Umbilical cord (tissue), 2 donors: ENCODE results near the gene PCDH15. TPM values are rescaled to one million over a fixed set of nuclear protein-coding genes. Genes with fewer than 3 reads are reported as not detected.
"Not testable (repeated sequence)": the region's sequence is repeated elsewhere in the genome, so short reads cannot be mapped to it uniquely, and the experiment has no call there.

Source experiments
- DNase-seq: peaks from one replicate; pipeline ENCODE4 v3.0.0-alpha.2; 2015; ENCODE audit warnings: low spot score
- total RNA-seq: library from RNA; depleted of rRNA; stranded (reverse); fragments of >200 nt; gene quantifications from one replicate; pipeline ENCODE4 v1.2.3, GENCODE V29; 2014; ENCODE audit warnings: low replicate concordance; ENCODE audit not compliant: insufficient read depth

The PCDH15 gene
- total RNA-seq, 1 donor from 2014 or later = 15.9 TPM

DNA sequence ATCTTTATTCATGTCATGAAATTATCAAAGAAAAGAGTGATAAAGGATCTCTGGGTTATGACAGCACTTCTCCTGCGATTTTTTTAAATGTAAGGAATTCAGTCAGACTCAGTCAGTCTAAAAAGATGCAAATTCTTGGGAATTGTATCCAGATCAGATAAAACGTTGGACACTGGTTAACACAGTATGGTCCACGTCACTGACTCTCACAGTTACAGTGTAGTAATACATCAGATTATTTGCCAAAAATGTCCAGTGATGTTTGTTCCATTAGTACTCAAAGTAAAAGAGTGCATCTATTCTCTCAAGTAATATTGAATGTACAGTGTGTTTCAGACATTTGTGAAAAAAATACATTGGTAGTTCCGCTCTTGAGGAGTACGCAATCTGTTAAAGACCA is 224.5 kb downstream of the PCDH15 start:
- DNase-seq = no peak

DNA sequence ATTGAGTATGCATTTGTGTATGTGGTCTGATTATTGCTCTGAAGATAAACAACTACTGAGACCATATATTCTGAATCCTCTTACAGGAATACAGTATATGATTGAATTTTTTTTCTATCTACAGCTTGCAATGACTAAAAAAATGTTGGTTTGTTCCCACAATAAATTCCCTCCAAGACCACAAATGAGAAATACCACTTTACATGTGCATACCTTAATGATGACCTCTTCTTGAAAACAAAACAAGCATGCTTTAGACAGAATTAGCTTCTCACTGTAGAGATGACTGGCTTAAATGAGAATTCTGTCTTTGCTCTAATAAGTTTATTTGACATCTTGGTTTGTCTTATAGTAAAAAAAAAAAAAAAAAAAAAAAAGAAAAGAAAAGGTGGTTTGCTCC is 241.5 kb downstream of the PCDH15 start:
- DNase-seq = peak; percentile 3

DNA sequence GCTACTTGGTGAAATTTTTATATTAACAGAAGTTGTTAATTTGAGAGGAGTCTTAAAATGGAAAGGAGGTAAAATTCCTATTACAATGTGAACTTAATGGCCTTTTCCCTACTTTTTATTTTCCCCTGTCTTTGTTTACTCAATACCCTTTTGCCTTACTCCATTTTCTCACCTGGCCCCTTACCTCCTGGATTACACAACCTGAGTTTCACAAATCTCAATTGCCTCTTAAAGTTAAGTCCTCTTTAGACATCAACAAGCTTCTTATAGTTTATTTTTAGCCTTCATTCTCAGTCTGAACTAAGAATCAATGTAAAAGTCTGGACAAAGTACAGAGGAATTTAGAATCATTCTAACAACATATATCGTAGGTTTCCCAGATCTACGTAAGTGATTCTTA is 247.0 kb downstream of the PCDH15 start:
- no peak for DNase-seq

DNA sequence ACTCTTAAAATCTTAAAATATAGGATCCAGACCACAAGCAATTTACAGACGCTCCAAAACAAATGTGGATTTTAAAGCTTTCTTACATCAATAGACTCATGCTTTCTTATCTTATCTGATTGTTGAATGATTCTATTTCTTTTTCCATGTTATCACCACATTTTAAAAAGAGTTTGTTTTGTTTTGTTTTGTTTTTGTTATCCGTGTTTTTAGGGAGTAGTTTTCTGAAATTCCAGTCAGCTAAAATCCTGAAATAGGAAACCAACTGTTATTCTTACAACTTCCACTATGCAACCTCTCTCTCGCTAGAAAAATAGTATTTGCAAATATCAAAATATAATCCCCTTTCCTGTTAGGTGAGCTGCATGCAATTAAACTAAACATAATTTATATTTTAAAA is 251.0 kb downstream of the PCDH15 start:
- DNase-seq = no peak

DNA sequence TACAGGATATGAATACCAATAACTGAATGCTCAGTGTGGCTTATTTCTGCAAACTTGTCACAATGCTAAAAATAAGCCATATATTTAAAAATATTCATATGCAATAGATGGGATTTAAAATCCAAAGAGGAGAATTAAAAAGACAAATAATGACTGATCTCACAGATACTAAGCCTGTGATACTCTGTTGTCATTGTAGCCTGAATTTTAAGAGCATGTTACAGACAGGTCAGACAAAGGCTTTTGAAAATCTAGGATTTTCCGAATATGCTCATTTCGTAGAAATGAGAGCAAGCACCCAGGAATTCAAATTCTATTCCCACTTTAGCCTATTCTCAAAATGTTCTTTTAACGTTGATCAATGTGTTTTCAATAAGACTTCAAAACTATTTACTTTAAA is 269.7 kb downstream of the PCDH15 start:
- DNase-seq = no peak

DNA sequence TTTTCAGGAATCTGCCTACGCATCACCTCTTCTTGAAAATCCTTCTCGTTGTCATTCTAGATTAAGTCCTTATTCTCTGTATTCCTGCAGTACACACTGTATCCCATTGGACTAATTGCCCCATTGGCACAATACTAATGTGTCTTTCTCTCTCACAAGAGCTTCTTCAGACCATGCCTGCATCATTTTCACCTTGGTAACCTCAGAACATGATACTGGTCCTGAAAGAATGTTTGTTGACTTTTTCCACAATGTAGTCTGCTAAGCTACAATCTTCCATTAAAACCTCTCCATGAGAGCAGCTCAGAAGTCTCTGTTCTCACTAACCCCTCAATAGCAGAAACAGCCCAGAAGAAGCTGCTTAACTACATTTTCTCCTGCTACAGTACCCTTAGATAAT is 270.7 kb downstream of the PCDH15 start:
- DNase-seq = no peak

DNA sequence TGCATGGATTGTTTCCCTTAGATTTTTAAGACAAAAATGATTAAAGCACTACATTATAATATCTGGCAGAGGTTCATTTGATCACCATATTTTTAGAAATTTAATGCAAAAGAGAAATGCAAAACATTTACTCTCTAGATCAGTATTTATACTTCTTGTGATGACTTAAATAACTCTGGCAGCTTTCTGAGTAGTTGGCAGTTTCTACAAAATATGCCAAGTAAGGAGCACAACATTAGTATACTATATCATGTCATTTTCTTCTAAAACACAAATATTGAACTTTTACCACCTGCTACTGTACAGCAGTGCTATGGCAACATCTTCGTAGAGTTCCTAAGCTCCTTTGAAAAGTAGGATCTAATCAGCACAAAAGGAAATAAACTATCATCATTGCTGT is 275.2 kb downstream of the PCDH15 start:
- DNase-seq = no peak

DNA sequence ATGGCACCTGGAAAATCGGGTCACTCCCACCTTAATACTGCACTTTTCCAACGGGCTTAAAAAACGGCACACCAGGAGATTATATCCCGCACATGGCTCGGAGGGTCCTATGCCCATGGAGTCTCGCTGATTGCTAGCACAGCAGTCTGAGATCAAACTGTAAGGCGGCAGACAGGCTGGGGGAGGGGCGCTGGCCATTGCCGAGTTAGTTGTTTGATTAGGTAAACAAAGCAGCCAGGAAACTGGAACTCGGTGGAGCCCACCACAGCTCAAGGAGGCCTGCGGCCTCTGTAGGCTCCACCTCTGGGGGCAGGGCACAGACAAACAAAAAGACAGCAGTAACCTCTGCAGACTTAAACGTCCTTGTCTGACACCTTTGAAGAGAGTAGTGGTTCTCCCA is 285.8 kb downstream of the PCDH15 start:
- not testable (repeated sequence) for DNase-seq

DNA sequence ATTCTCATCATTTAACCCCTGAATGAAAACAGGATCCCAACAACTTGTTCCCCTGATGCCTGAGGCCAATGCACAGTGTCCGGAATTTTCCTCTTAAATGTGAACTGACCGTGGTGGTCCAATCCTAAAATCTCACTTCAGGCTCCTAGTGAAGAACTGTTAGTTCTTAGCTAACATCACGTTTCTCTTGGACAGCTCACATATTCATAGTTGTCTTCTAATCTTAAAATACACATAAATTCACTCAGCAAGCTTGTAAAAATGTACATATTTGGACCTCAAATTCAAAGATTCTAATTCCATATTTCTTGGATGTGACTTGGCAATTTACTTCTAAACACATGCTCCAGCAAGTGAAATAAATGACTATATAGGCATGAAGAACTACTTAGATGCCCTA is 297.2 kb downstream of the PCDH15 start:
- DNase-seq = no peak

DNA sequence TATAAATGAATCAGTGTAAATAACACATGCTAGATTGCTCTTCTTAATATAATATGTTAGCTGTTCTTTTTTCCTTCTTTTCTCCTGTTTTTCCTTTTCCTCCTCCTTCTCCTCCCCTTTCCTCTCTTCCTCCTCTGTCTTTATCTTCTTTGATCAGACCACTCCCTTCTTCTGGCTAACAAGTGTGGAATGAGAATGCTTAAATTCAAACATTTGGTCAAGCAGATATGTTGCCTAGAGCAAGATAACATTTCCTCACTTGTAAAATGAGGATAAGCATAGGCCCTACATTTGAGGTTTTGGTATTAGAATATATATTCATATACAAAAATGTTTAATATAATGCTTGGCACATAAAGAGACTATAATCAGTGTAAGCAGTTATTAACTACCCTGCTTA is 299.1 kb downstream of the PCDH15 start:
- DNase-seq = no peak

DNA sequence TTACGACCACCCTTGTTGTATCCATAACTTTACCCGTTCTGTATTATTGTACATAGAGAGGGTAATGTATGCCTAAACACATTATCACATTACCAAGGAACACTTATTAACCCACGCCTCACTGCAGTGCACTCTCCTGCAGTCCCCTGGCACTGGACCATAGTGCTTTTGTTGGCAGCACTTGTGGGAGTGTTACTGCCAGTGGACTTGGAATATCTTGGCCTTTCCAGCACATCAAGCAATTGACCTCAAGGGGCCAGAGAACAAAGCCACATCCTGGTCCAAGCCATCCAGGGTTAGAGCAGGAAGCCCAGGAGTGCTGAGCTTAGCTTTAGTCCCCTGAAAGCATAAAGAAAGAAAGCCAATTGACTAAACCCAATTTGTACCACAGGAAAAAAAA is 304.2 kb downstream of the PCDH15 start:
- peak; percentile 9 for DNase-seq

DNA sequence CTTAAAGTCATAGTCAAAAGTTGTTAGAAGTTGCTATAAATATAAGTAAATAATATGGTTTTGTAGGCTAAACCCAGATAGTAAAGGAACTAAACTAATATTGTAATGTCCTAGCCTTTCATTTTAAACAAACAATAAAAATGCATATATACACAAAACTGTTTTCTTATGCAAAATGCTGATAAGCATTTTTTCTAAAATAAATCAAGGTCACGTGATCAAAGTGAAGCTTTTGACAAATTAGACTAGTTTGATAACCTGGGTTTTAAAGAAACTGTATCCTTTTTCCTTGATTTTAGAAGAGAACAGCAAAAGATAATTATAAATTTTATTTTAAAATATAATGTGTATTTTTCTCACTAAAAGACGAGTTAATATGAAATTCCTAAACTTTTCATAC is 313.3 kb downstream of the PCDH15 start:
- DNase-seq = no peak

DNA sequence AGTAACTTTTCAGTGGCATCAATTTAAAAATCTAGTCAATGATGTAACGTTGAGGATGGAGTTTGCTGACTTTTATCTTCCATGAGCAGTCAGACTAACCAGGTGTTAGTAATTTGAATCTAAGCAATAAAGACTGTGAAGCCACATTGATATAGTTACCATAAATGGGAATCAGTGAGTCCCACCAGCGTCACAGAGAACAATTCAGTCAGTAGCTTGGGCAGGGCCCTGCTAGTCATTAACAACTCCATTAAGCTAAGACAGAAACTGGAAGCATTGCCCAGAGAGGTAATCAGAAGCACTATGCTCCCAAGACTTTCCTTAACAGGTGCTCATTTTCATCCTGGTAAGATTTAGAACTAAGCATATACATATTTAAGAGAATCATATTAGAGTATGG is 315.1 kb downstream of the PCDH15 start:
- no peak for DNase-seq

DNA sequence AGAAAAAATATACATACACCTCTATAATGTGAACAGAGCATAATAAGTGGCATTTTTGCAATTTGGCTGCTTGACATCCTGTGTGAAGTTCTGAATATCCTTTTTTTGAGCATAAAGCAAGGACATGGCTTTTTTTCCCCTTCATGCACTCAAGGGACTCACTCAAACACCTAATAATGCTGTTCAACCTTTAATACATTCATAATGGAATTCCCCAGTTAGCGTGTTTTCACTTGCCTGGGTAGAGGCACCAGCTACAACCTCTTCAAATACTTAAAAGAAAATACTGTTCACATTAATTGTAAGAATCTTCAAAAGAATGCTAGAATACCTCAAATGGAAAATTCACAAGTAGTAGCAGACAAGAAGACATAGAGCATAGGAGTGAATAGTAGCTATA is 316.8 kb downstream of the PCDH15 start:
- DNase-seq = peak; percentile 3

DNA sequence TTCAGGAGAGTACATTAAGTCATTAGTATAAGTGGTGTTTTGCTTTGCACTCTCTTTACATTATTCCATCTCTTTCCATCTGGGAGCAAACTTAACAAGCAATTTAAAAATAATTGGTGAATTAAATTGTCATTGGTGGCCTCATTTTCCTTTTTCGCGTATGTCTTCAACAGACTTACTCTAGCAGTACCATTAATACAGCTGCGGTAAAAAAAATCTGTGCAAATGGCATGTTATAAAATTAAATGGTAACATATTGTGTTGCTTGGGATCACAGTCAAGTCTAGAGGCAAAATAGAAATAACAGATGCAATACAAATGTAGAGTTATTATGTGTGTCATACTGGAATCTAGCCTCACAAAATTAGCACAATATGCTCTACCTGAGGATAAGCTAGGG is 322.4 kb downstream of the PCDH15 start:
- no peak for DNase-seq

DNA sequence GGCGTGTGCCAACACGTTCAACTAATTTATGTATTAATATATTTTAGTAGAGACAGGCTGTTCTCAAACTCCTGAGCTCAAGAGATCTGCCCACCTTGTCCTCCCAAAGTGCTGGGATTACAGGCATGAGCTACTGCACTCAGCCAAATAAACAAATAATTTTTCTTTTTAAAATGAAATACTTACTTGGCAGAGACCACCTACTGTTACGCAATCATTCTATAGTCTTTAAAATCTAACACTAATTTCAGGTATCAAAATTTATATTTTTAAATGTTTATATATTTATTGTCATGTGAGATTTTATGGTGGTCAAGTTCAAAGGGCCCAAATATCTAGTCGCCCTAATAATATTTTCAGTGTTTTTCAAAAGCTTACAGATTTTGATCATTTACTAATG is 323.3 kb downstream of the PCDH15 start:
- no peak for DNase-seq

DNA sequence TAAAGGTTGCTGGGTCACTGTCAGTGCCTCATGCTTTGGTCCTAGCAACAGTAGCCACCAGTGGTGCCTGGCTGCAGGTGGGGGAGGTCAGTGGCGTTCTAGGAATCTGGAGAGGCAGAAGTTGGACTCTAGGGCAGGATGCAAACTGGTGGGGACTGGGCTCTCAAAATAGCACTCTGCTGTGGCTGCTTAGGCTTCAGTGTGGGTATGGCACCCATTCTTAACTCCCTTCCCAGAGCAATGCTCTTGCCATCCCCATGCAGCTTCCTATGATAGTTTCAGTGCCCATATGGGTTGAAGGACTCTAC is 330.8 kb downstream of the PCDH15 start:
- no peak for DNase-seq

DNA sequence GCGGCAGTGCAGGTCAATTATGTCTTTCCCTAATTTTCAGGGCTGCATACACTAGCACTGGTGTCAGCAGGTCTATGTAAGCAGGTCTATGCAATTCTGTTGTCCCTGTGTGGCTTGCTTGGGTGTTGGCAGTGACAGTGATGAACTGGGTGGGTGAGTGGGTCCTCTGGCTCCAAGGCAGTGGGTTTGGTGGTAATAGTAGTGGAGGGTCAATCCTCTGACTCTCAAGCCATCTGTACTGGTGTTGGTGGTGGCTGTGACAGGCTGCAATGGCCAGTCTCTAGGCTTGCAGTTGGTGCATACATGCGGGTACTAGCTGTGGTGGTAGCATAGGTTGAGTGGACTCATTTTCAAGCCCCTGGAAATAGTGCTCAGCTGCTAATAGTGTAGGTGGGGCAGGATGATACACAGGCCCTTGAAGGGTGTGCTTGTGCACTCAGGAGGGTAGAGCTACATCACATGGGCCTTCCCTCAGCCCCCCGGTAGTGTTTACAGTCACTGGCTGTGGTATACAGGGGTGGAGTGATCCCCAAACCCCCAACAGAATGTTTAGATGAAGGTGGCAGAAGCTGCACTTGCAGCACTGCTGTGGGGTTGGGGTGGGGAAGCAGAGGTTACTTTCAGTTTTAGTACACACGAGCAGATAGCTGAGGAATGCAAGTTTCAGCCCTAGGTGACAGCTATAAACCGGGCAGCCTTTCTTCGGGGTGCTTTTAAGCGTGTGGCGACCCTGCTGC is 331.3 kb downstream of the PCDH15 start:
- no peak for DNase-seq

DNA sequence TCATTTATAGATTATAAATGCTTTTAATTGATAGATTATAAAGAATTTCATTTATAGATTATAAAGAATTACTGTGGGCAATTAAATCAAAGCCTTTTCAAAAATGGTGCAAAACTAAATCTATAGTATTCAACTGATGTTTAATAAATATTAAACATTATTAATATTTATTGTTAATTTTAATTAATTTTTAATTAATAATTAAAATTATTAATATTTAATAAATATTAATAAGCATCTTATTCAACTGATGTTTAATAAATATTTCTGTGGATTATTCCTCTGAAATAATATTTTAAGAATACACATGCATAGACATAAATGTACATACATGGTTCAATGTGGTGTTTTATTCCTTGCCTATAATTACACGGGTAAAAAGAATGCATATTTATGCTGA is 346.8 kb downstream of the PCDH15 start:
- no peak for DNase-seq

DNA sequence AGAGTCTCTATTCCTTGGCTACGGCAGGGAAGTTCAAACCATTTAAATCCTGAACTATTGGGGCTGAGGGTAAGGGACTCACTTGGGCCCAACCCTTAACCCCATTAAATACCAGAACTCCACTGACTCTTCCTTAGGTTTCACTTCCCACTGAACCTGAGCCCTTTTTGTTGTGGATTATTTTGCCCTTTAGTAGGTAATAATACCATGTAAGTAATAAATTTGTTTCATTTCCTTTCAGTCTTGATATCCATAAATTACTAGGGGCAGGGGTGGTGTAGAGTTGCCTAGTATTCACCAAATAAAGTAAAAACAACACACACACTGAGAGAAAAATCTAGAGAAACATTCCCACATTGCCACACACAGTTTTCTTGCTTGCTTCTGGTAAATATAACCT is 352.0 kb downstream of the PCDH15 start:
- DNase-seq = no peak

DNA sequence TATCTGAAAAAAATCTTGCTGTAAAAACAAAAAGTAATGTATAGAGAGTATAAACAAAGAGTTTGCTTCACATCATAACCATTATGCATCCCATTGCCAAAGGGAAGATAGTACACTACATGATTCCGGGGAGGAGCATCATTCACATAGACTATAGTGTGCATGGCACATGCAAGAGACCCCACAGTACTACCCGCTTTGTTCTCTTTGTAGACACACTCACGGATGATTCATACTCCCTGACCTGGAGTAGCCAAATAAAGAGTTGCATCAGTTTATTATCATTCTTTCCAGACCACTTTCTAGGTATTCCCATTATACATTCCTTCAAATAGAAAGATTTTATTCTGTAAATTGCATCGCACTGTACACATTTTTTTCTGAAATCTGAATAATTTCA is 356.9 kb downstream of the PCDH15 start:
- no peak for DNase-seq

DNA sequence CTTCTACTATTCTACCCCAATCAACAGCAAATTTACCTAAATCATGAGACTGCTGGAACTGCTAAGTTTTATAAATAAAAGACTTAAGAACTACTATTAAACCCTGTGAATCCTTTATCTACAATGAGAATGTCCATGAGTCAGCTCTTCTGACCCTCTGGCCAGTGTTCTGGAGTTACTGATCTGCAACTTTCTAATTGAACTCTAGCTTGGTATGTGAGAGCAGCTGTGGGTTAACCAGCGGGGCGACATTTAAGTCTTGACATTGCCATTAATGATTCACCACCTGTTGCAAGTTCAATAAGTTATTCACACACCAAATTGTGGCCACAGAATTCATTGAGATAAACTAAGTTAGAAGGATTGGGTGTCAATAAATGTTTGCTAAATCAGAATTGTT is 359.8 kb downstream of the PCDH15 start:
- no peak for DNase-seq

DNA sequence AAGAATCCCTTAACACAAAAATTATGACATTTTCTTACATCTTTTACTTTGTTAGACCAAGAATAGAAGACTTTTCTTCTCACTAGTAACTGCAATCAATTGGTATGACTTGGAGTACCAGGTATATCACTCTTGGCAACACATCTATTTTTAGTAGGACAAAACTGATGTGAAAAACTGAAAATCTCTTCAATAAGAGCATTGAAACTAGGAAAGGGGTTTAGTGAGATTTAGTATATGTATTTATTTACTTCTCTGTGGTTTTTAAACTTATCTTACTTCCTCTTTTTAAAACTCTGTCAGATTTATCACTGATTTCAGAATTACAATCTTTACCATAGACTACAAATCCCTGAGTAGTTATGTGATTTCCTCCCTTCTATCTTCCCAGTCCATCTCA is 366.2 kb downstream of the PCDH15 start:
- DNase-seq = no peak

DNA sequence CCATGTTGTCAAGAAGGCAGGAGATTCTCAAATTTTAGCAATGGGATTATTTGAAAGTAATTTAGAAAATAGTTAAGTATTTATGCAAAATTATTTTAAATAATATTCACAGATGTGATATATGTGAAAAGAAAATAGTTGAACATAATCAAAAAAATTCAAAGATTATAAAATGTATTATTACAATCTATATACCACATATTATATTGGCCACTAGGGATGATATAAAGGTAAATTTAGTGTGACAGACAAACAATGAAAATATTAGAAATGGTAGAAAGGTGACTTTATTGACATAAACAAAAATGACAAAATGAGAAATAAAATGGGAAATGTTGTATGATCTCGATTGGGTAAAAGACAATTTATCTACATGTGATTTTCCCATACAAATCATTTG is 385.5 kb downstream of the PCDH15 start:
- no peak for DNase-seq
